HG03159 (cell line): ENCODE measurements around the gene BCAS3.

Source experiments
- ATAC-seq: cut with Tn5 transposase; IDR thresholded peaks from one replicate; pipeline ENCODE4 v1.9.1; 2021; ENCODE audit warnings: mild to moderate bottlenecking, moderate library complexity; ENCODE audit not compliant: unreplicated experiment

BCAS3 gene

DNA sequence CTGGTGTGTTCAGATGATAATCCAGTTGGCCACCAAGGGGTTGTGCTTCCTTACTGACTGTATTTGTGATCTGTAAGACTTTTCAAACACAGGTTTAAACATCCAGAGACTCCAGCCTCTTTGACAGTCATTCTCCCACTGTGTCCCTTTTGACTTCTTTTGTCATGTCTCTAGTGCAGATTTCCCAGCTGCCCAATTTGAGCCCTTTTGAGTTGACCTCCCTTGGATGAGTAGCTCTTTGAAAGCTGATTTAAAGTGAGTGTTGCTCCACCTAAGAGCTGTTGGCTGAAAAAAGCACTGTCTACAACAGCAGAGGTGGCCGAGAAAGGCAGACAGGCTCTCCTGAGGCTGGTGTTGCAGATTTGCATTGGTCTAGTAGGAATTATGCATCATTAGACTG lies 533.6 kb downstream of the BCAS3 start:
- ATAC-seq, result no peak

DNA sequence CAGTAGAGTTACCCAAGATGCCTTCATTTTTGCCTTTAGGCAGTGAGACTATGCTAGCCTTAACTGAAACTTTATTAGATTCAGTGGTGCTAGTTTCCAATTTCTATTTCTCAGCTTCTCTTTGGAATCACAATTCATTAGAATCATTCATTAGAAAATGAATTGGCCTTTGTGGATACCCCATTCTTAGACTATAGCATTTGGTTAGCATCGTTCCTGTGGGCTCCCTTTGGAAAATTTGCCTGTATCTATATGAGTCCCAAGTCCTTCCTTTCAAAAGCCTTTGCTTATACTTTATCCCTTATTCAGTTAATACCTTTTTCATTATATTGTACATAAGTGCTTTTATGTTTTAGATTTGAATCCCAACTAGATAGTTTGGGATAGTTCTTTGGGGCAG lies 535.0 kb downstream of the BCAS3 start:
- ATAC-seq, result no peak

DNA sequence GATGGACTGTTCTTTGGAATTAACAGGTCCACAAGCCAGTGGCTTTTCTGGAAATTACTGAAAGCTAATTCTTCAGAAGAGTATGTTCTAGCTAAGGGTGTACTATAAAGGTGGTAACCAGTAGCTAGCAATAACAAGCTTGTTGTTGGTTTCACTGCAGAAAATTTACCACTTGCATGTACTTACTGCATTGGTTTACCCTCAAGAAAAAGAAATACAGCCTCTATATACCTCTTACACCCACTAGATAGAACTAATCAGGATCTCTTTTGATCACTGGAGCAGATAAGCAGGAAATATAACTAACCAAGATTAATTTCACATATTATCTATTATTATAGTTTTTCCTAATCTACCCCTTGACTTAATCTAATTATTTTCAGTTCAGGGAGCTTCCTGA lies 537.1 kb downstream of the BCAS3 start:
- no peak for ATAC-seq

DNA sequence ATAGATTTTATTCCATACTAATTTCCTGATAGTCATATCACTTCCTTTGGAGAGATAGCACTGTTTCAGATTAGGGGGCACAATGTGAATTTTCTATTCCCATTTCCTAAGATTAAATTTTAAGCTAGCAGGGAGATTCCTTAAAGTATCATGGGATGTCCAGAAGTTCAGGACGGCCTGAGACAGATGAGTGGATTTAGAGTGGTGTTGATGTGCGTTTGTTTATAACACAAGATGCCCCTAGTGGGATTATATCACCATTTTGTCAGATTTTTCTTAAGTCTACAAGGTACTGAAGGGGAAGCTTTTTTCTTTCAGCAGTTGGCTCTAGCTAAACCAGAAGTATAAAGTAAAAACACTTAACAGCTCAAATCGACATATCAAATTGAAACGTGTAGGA lies 538.4 kb downstream of the BCAS3 start:
- ATAC-seq, result no peak

DNA sequence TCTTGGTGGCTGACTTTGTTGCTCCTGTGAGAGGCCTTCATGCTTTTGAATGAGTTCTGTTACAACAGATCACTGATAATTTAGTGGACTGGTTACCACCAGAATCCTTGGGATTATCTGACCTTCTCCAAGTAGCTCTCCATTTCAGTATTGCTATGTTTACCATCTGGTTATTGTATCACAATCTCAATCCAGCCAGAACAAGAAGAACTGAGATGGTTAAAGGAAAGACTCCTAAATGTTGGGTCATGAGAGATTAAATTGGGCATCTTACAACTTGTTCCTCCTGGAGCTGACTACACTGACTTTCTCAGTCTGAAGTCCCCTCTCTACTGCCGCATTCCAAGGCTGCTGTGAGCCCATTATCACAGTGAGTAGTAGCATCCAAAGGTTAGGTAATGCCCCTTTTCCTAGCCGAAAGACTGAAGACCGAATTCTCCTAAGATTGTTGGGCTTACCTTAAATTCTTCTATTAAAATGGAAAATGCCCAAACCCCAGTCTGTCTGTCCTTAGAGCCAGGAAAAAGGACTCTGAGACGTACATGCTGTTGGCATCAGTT lies 540.3 kb downstream of the BCAS3 start:
- no peak for ATAC-seq

DNA sequence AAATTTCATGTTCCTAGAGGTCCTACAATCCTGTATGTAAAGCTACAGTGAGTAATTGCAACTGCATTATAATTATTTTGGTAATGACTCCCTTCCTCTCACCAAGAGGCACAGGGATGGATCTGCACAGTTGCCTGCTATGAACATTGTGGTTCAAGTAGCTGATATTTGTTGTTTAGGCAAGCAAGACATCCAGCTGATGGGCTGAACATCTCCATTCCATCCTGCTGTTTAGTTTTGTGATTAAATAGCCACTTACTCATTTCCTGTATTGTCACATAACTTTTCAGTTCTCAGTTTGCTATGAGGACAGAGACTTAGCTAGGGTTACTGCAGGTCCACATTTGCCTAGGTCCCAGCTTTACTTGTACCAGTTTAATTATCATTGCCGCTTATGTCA lies 540.8 kb downstream of the BCAS3 start:
- ATAC-seq, result no peak

DNA sequence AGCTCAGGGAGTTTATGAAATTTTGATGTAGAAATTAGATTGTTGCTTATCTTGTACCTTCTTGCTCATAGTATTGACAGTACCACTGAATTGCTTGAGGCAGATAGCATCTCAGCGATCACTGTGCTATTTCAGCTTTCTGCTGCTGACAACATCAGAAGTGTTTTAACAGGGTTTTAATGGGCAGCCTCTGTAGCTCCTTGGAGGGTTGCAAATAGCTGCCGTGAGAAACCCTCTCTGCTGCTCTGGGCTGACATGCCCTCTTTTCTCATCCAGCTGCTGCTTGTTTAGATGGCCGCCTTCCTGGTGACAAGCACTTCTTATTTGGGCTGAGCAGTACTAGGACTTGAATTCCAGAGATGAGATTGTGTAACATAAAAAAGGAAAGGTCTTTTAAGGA lies 541.8 kb downstream of the BCAS3 start:
- ATAC-seq, result no peak

DNA sequence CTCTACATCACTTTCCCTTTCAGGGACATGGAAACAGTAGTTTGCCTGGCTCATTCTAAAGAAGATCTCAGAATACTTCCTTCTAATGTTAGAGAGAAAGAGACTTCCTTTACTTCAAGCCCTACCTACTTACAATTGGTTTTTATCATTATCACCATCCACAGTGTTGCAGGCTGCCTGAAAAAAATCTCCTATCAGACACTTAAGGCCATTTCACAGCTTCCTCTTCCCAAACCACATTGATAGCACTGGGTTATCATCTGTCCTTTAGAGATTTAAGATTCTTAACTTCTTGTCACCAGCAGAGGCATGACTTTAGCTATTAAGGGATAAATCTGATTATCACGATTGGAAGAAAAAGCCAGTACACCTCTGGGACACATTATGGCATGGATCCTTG lies 543.5 kb downstream of the BCAS3 start:
- ATAC-seq, result no peak

DNA sequence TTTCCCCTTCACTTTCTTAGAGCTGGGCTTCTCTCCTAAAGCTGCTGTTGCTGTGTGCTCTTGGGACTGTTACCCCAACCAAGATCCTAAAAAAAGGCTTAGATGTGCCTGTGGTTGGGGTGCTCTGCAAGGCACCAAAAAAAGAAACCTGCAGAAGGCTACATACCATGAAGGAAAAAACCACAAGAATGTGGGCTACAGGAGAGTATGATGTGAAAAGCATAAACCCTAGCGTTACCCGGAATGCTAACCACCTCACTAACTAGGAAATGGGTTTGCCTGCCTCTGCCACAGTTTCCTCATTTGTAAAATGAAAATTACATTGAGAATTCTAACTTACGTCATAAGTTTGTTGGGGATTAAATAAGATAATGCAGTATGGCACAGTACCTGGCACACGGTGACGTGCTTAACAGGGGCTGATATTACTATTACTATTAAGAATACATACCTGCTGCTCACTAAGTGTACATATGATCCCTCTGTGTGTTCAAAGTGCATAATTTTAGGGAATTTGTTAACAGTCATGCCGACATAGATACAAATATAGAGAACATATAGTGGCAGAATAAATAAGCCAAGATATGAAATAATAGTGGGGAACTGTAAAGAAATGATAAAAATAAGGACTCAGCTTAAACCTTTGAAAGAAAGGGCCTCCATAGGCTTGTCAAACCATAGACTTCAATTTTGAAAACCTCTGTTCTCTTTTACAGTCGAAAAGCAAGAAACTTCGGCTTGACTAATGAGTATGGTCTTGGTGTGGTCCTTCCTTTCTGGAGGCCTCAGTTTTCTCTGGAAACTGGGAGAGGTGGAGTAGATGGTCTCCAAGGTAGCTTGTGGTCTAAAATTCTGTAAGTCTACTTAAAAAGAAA lies 544.2 kb downstream of the BCAS3 start:
- ATAC-seq, result no peak

DNA sequence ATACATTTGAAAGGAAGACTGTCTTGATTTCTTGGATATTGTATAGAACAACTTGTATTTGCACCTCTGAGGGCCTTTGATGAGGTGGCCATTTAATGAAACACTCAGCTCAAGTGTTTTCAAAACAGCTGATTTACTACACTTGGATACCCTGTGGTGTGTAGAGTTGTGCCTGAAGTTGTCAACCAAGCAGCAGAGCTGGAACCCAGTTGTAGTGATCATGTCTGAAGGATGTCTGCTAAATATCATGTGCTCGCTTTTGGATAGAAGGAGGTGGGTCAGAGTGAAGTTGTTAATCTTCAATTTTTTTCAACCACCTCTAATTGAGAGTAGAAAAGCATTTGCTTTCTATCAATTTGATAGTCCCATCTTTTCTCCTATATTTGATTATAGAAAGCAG lies 546.1 kb downstream of the BCAS3 start:
- no peak for ATAC-seq

DNA sequence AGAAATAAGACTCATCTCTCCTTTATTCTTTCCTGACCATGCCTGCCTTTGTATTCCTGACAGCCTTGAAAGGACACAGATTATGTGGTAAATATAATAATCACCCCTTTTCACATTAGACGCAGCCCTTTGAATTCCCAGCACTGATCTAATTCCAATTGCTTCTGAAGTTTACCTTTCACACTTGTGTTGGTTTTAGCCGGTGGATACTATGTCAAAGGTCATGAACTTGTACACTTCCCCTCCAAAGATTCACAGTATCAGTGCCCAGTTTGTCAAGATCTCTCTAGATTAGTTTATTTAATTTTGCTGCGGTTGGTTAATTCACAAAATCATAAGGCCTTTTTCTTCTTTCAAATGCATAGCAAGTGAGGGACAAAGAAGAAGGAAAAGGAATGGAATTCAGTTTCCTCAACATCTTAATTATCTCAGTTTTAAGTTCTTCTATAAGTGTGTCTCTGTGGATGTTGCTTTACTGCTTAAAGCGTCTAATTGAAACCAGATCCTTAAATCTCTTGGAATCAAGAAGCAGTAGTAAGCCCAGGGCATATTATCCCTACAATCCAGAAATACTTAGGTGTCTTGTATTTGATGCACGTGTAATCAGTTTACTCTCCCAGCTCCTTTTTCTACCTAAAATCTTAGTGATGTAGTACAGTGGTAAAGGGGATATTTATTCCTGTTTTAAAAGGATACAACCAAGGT lies 547.7 kb downstream of the BCAS3 start:
- ATAC-seq, result no peak

DNA sequence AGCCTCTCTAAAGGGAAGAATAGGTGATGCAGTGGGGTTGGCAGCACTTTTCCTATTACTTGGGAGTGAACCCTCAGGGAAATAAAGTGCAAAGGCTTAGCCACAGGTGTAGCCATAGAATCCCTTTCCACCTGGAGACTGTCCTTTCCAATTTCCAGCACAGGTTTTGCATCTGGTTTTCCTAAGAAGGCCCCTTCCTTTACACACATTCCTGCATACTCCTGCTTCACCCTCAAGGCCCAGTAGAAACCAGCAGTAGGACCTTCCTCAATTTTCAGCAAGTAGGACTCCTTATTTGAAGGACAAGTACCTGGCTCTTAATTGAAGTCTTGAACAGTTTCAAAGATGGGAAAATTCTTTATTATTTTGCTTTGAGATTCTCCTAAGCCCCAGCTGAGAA lies 550.2 kb downstream of the BCAS3 start:
- ATAC-seq, result no peak

DNA sequence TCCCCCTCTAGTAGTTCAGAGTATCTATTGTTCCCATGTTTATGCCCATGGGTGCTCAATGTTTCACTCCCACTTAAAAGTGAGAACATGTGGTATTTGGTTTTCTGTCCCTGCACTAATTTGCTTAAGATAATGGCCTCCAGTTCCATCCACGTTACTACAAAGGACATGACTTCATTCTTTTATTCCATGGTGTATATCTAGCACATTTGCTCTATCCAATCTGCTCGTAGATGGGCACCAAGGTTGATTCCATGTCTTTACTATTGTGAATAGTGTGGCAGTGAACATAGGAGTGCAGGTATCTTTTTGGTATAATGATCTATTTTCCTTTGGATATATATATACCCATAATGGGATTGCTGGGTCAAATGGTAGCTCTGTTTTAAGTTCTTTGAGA lies 552.8 kb downstream of the BCAS3 start:
- no peak for ATAC-seq

DNA sequence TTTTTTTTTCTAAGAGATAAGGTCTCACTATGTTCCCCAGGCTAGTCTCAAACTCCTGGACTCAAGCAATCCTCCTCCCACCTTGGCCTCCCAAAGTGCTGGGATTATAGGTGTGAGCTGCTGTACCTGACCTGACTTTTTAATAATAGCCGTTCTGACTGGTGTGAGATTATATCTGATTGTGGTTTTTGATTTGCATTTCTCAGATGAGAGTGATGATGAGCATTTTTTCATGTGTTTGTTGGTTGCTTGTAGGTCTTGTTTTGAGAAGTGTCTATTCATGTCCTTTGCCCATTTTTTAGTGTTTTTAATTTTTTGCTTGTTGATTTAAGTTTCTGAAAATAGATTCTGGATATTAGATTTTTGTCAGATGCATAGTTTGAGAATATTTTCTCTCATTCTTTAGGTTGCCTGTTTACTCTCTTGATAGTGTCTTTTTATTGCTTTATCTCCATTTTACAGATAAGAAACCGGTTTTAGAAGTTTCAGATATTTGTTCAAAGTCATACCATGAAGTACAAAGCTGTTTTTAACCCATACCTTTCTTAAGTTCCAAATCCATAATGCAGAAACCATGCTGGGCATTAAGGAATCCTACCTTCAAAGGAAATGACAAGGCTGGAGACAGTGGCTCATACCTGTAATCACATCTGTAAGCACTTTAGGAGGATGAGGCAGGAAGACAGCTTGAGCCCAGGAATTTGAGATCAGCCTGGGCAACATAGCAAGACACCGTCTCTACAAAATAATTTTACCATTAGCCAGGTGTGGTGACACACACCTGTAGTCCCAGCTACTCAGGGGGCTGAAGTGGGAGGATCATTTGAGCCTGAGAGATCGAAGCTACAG lies 553.5 kb downstream of the BCAS3 start:
- ATAC-seq, result no peak

DNA sequence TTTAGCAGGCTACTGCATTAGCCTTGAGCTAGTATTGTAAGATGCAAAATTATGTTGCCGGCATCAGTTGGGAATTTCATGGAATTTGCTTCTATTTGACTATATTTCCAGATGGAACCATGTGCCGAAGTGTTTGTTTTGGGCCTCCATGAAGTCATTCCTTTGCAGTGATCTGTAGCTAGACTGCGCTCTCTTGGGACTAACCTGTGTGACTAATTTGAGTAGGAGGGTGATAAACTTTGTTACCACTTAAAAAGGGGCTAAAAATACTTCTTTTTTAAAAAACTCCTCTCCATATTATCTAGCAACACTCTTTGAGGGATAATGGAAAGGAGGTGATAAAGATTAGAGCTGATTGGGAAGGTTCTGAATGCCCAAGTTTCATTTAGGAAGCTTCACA lies 555.2 kb downstream of the BCAS3 start:
- no peak for ATAC-seq

DNA sequence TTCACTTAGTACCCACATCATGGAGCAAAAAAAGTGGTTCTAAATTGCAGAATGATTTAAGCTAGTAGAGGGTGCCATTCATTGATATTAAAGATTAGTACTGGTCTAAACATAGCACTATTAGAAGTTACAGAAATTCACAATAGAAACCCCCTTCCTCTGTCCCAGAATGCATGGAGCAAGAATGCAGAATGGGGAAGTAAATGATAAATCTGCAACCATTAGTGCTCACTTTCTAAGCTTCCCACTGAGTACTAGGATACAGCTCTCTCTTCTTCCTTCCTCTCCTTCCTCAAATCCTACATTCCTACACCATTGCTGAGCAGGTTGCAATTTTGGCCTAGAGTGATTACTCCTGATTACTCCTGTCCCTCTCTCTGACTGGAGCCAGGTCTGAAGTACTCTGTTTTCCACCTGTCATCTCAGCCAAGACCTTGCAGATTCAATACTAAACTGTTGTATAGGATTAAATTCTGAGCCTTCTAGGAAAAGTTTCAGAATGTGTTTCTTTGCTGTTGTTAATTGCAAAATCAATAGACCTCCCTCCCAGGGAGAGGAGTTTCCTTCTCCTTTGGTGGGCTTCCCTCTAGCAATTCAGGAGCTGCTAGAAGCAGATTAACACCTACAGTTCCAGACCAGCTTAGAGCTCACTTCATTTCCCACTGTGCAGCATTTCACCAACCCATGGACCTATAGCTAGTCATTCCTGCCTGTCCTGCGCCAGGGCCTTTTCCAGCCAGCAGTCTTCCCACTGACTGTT lies 556.5 kb downstream of the BCAS3 start:
- ATAC-seq, result no peak

DNA sequence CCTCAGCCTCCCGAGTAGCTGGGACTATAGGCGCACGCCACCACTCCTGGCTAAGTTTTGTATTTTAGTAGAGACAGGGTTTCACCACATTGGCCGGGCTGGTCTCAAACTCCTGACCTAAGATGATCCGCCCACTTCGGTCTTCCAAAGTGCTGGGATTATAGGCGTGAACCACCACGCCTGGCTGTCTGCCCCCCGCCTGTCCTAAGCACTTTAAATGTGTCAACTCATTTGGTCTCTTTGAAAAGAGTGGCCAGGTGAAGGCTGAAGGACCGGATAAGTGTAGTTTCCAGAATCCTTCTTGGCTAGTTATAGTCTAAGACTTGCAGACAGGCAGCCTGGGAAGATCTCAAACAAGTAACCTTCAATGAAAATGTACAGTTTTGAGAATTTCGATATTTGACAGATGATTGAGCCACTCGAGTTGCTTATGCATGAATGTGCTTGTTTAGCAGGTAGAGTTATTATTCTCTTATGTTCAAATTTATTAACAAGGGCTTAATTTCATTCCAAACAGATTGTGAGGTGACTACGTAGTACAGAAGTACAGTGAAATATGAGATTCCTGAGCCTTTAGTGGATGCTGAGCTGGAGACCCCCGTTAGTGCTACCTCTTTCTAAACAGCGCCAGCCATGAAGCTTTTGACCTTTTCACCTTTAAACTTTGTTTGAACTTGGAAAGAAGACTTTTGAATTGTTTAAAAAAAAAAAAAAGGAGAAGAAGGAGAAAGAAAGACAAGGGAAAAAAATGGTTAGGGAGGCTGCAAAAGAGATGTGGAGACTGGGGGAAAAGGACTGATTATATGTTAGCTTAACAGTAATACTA lies 557.6 kb downstream of the BCAS3 start:
- ATAC-seq, result no peak

DNA sequence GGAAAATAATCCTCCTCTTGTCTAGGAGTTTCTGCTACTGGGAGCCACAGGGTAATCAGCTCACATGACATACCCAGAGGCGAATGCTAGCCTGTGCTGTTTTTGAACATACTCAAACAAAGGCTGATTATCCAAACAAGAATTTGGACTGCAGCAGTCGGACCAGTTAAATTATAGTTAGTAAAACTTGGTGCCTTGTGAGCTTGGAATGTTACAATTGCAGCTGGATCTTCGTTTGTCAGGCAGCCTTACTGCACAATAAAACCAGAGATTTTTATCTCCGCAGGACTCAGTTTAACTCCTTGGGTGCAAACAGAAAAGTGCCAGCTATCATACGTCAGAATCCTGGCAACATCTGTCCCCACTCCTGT lies 558.2 kb downstream of the BCAS3 start:
- ATAC-seq, result no peak

DNA sequence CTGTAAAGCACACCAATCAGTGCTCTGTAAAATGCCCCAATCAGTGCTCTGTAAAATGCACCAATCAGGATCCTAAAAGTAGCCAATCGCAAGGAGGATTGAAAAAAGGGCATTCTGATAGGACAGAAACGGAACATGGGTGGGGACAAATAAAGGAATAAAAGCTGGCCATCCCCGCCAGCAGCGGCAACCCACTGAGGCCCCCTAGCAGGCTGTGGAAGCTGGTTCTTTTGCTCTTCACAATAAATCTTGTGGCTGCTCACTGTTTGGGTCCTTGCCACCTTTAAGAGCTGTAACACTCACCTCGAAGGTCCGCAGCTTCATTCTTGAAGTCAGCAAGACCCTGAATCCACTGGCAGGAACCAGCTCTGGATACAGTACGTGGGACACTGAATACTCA lies 559.6 kb downstream of the BCAS3 start:
- ATAC-seq, result no peak

DNA sequence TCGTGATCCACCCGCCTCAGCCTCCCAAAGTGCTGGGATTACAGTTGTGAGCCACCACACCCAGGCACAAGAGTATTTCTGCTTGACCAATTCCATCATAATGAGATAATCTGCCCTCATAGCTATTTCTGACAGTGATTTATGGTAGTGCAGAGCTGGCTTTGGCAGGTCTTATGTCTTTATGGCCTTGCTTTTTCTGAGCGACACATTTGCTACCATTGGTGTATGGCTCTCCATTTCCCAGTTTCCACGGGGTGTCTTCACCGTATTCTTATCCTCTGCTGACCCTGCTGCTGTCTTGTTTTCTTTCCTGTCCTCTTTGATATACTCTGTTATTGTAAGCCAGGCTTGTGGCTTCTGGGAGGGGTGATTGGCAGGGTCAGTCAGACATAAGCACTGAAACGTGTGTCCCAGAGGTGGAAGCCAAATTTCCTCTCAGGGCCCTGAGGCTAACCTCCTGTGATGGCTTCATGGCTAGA lies 560.8 kb downstream of the BCAS3 start:
- no peak for ATAC-seq
